ENCODE measurements around the gene AGR3.
A peak's percentile ranks its signal among the peaks of the same experiment; 100 is the strongest.

The AGR3 gene

GRCh38 chr7:16923019-16923418, 41.2 kb upstream of the AGR3 start:
- H3K4me3 ChIP-seq (ENCODE audit: low read depth, low read length): no peak overlapping the region
- TF ChIP-seq, protein P1, sequence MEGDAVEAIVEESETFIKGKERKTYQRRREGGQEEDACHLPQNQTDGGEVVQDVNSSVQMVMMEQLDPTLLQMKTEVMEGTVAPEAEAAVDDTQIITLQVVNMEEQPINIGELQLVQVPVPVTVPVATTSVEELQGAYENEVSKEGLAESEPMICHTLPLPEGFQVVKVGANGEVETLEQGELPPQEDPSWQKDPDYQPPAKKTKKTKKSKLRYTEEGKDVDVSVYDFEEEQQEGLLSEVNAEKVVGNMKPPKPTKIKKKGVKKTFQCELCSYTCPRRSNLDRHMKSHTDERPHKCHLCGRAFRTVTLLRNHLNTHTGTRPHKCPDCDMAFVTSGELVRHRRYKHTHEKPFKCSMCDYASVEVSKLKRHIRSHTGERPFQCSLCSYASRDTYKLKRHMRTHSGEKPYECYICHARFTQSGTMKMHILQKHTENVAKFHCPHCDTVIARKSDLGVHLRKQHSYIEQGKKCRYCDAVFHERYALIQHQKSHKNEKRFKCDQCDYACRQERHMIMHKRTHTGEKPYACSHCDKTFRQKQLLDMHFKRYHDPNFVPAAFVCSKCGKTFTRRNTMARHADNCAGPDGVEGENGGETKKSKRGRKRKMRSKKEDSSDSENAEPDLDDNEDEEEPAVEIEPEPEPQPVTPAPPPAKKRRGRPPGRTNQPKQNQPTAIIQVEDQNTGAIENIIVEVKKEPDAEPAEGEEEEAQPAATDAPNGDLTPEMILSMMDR (IDR thresholded peaks at IDR 0.05; ENCODE audit: borderline replicate concordance, insufficient read depth, low read depth, low read length): no peak

- H3K4me3 ChIP-seq (ENCODE audit: low read depth, low read length): no peak overlapping the region
- TF ChIP-seq, protein P1 (IDR thresholded peaks at IDR 0.05; ENCODE audit: borderline replicate concordance, insufficient read depth, low read depth, low read length): no peak
Observed at GRCh38 chr7:16921644-16922257, 40.0 kb upstream of the AGR3 start.

- no peak overlapping the region for H3K4me3 ChIP-seq (ENCODE audit: low read depth, low read length)
- TF ChIP-seq, protein P1 (IDR thresholded peaks at IDR 0.05; ENCODE audit: borderline replicate concordance, insufficient read depth, low read depth, low read length): no peak
Observed at GRCh38 chr7:16921151-16921550, 39.4 kb upstream of the AGR3 start.

DNA sequence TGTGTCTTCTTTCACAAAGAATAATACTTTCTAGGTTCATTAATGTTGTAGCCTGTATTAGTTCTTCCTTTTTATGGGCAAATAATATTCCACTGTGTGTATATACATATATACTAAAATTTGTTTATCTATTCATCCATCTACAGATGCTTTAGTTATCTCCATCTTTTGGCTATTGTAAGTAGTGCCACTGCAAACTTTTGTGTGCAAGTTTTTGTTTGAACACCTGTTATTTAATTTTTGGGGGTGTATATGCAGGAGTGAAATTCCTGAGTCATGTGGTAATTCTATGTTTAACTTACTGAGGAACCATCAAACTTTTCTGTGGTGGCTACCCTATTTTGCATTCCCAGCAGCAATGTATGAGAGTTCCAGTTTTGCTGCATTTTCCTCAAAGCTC, 37.7 kb upstream of the AGR3 start:
- no peak overlapping the region for H3K4me3 ChIP-seq (ENCODE audit: low read depth, low read length)
- TF ChIP-seq, protein P1 (IDR thresholded peaks at IDR 0.05; ENCODE audit: borderline replicate concordance, insufficient read depth, low read depth, low read length): no peak

GRCh38 chr7:16918288-16918895, 36.6 kb upstream of the AGR3 start:
- TF ChIP-seq, protein P1 (IDR thresholded peaks at IDR 0.05; ENCODE audit: borderline replicate concordance, insufficient read depth, low read depth, low read length): peak; percentile 38; the same call in 1 of the 2 replicates
- H3K4me3 ChIP-seq (ENCODE audit: low read depth, low read length): no peak overlapping the region

DNA sequence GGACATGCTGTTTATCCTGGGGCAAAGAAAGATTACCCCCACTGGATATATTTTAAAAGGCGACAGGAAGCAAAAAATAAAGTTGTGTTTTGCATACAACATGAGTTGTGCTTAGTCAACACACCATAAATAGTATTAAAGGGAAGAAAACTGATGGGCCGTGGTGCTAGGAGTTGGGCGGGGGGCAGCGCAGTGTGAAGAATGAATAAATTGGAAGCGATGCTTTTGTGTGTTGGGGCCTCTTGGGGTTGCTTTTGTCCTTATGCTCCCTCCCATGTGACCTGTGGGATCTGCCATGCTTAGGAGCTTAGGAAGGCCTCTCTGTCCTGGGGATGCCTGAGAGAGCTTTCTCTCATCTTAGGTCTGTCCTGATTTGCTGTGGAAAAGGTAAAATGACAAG, 35.0 kb upstream of the AGR3 start:
- H3K4me3 ChIP-seq (ENCODE audit: low read depth, low read length): no peak overlapping the region
- TF ChIP-seq, protein P1 (IDR thresholded peaks at IDR 0.05; ENCODE audit: borderline replicate concordance, insufficient read depth, low read depth, low read length): no peak

GRCh38 chr7:16916105-16916639, 34.4 kb upstream of the AGR3 start:
- H3K4me3 ChIP-seq (ENCODE audit: low read depth, low read length): no peak overlapping the region
- TF ChIP-seq, protein P1 (IDR thresholded peaks at IDR 0.05; ENCODE audit: borderline replicate concordance, insufficient read depth, low read depth, low read length): no peak
